ENCODE measurements around the gene PLEKHG4.

The PLEKHG4 gene

DNA sequence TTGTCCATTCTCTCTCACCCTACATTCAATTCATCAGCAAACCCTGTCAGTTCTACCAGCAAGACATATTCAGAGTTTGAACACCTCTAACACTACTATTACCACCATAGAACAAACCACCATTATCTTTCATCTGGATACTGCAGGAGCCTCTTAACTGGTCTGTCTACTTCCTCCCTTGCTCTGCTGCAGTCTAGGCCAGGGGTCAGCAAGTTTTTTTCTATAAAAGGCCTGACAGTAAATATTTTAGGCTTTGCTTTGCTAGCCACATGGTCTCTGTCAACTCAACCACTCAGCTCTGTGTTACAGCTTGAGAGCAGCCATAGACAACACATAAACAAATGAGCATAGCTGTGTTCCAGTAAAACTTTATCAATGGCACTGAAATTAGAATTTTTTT, 33.4 kb downstream of the PLEKHG4 start:
- peak overlapping the region in 1 of 2 experiments; percentile 75 for H3K4ac ChIP-seq (ENCODE audit: low read depth in 1 of 2, low read length in 2 of 2)
- no peak overlapping the region for H2AFZ ChIP-seq (ENCODE audit: low read depth, low read length)
- H3K9ac ChIP-seq (ENCODE audit: low read length), result peak overlapping the region; percentile 82
- H2BK12ac ChIP-seq (ENCODE audit: low read length in 2 of 2), result peak overlapping the region in 1 of 2 experiments; percentile 2
- no peak overlapping the region for H2BK15ac ChIP-seq (ENCODE audit: low read depth, poor library complexity, severe bottlenecking)
- no peaks in the 10 kb centered on the region for H3K79me1 ChIP-seq (replicated peaks; ENCODE audit: low read length, poor library complexity, severe bottlenecking)
- peaks cover 4% of the 10 kb centered on the region for H3K4me1 ChIP-seq (ENCODE audit: control insufficient read depth, insufficient read depth, low read depth, low read length)
- H3K4me3 ChIP-seq (ENCODE audit: insufficient read depth in 1 of 2, low read depth in 1 of 2, low read length in 2 of 2), result no peak overlapping the region
- H4K8ac ChIP-seq (ENCODE audit: low read length), result no peak overlapping the region
- H3K36me3 ChIP-seq (ENCODE audit: control insufficient read depth in 1 of 2, insufficient read depth in 2 of 2, low read depth in 1 of 2, low read length in 2 of 2), result no peaks in the 10 kb centered on the region
- no peak overlapping the region for H3K27ac ChIP-seq (ENCODE audit: low read length, poor library complexity, severe bottlenecking)
- H3K27me3 ChIP-seq (ENCODE audit: control insufficient read depth in 1 of 2, insufficient read depth in 1 of 2, low read length in 2 of 2), result no peaks in the 10 kb centered on the region
- H4K91ac ChIP-seq (ENCODE audit: low read length), result no peak overlapping the region
- no peak overlapping the region for H3K23ac ChIP-seq (ENCODE audit: low read length in 2 of 2)
- H3K9me3 ChIP-seq (ENCODE audit: control insufficient read depth, low read length), result no peaks in the 10 kb centered on the region
- H2BK120ac ChIP-seq (ENCODE audit: low read depth, low read length), result no peak overlapping the region
- no peak overlapping the region for H3K14ac ChIP-seq (ENCODE audit: low read length in 2 of 2)
- H3K18ac ChIP-seq (ENCODE audit: low read depth in 1 of 2, low read length in 2 of 2), result peak overlapping the region; percentile 52 to 75
- H2BK5ac ChIP-seq (ENCODE audit: low read depth, low read length, poor library complexity, severe bottlenecking), result no peak overlapping the region
- no peak overlapping the region for H2AK5ac ChIP-seq (ENCODE audit: low read length, severe bottlenecking)
- peak; percentile 91 for DNase-seq
- H3K4me2 ChIP-seq (ENCODE audit: low read length, poor library complexity, severe bottlenecking), result no peak overlapping the region

DNA sequence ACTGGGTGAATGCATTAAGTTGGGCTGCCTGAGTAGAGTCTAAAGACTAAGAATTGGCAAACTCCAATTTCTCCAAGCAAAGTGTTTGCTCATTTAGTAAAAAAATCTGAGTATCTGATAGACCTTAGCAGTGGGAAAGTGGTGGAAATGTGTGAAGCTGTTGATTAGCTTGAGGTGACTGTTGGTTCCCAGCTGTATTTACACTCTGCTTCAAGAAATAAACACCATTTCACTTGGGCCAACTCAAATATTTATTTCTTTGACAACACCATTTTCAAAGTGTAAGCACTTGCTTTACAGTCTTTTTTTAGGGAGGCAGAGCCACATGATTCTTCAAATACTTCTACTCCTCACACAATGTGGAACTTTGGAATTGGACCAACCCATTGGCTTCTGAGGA, 38.5 kb downstream of the PLEKHG4 start:
- H2AK5ac ChIP-seq (ENCODE audit: low read length, severe bottlenecking), result no peak overlapping the region
- H3K36me3 ChIP-seq (ENCODE audit: control insufficient read depth in 1 of 2, insufficient read depth in 2 of 2, low read depth in 1 of 2, low read length in 2 of 2), result no peaks in the 10 kb centered on the region
- no peak overlapping the region for H3K4me2 ChIP-seq (ENCODE audit: low read length, poor library complexity, severe bottlenecking)
- H4K8ac ChIP-seq (ENCODE audit: low read length), result no peak overlapping the region
- H4K91ac ChIP-seq (ENCODE audit: low read length), result no peak overlapping the region
- H3K4ac ChIP-seq (ENCODE audit: low read depth in 1 of 2, low read length in 2 of 2), result no peak overlapping the region
- H3K9ac ChIP-seq (ENCODE audit: low read length), result no peak overlapping the region
- H3K79me1 ChIP-seq (replicated peaks; ENCODE audit: low read length, poor library complexity, severe bottlenecking), result no peaks in the 10 kb centered on the region
- DNase-seq, result no peak
- H3K4me1 ChIP-seq (ENCODE audit: control insufficient read depth, insufficient read depth, low read depth, low read length), result peaks cover 6% of the 10 kb centered on the region
- no peak overlapping the region for H3K27ac ChIP-seq (ENCODE audit: low read length, poor library complexity, severe bottlenecking)
- H3K18ac ChIP-seq (ENCODE audit: low read depth in 1 of 2, low read length in 2 of 2), result no peak overlapping the region
- H2BK12ac ChIP-seq (ENCODE audit: low read length in 2 of 2), result no peak overlapping the region
- H2AFZ ChIP-seq (ENCODE audit: low read depth, low read length), result no peak overlapping the region
- no peak overlapping the region for H2BK15ac ChIP-seq (ENCODE audit: low read depth, poor library complexity, severe bottlenecking)
- H3K23ac ChIP-seq (ENCODE audit: low read length in 2 of 2), result no peak overlapping the region
- no peak overlapping the region for H2BK120ac ChIP-seq (ENCODE audit: low read depth, low read length)
- H3K4me3 ChIP-seq (ENCODE audit: insufficient read depth in 1 of 2, low read depth in 1 of 2, low read length in 2 of 2), result no peak overlapping the region
- no peaks in the 10 kb centered on the region for H3K9me3 ChIP-seq (ENCODE audit: control insufficient read depth, low read length)
- H2BK5ac ChIP-seq (ENCODE audit: low read depth, low read length, poor library complexity, severe bottlenecking), result no peak overlapping the region
- peaks cover 6 to 9% of the 10 kb centered on the region in 2 experiments for H3K27me3 ChIP-seq (ENCODE audit: control insufficient read depth in 1 of 2, insufficient read depth in 1 of 2, low read length in 2 of 2)
- no peak overlapping the region for H3K14ac ChIP-seq (ENCODE audit: low read length in 2 of 2)

DNA sequence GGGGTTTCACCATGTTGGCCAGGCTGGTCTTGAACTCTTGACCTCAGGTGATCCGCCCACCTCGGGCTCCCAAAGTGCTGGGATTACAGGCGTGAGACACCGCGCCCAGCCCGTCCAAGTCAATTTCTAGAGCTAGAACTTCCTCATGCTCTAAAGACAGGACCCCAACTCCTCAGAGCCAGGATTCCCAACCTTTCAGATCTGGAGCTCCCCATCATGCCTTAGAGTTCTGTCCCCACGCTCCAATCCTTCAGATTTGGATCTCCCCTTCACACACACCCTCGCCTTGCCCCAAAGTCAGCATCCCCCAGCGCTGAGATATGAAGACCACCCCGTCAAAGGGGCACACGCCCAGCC, 46.8 kb downstream of the PLEKHG4 start:
- Histone ChIP-seq H3K27ac (ENCODE audit: low read length, poor library complexity, severe bottlenecking) (no peak overlapping the region), H4K8ac (ENCODE audit: low read length) (peak overlapping the region; percentile 52), H2AFZ (ENCODE audit: low read depth, low read length) (peak overlapping the region; percentile 20), H4K91ac (ENCODE audit: low read length) (no peak overlapping the region), H3K14ac (ENCODE audit: low read length in 2 of 2) (peak overlapping the region in 1 of 2 experiments; percentile 62), H3K18ac (ENCODE audit: low read depth in 1 of 2, low read length in 2 of 2) (peak overlapping the region; percentile 37 to 70), H2AK5ac (ENCODE audit: low read length, severe bottlenecking) (no peak overlapping the region), H3K9me3 (ENCODE audit: control insufficient read depth, low read length) (no peaks in the 10 kb centered on the region), H3K4ac (ENCODE audit: low read depth in 1 of 2, low read length in 2 of 2) (peak overlapping the region in 1 of 2 experiments; percentile 2), H3K4me1 (ENCODE audit: control insufficient read depth, insufficient read depth, low read depth, low read length) (peaks cover 11% of the 10 kb centered on the region), H3K27me3 (ENCODE audit: control insufficient read depth in 1 of 2, insufficient read depth in 1 of 2, low read length in 2 of 2) (peaks cover 18 to 36% of the 10 kb centered on the region in 2 experiments), H2BK120ac (ENCODE audit: low read depth, low read length) (no peak overlapping the region), H2BK12ac (ENCODE audit: low read length in 2 of 2) (no peak overlapping the region), H3K79me1 (replicated peaks; ENCODE audit: low read length, poor library complexity, severe bottlenecking) (no peaks in the 10 kb centered on the region), H3K4me3 (ENCODE audit: insufficient read depth in 1 of 2, low read depth in 1 of 2, low read length in 2 of 2) (peak overlapping the region in 1 of 2 experiments; percentile 71), H3K4me2 (ENCODE audit: low read length, poor library complexity, severe bottlenecking) (peak overlapping the region; percentile 41), H3K23ac (ENCODE audit: low read length in 2 of 2) (peak overlapping the region in 1 of 2 experiments; percentile 9), H2BK5ac (ENCODE audit: low read depth, low read length, poor library complexity, severe bottlenecking) (no peak overlapping the region), H2BK15ac (ENCODE audit: low read depth, poor library complexity, severe bottlenecking) (no peak overlapping the region), H3K9ac (ENCODE audit: low read length) (peak overlapping the region; percentile 72), H3K36me3 (ENCODE audit: control insufficient read depth in 1 of 2, insufficient read depth in 2 of 2, low read depth in 1 of 2, low read length in 2 of 2) (no peaks in the 10 kb centered on the region)
- WGBS, result 57% methylated on average over 11 of the region's 11 CpGs
- no peak for DNase-seq

DNA sequence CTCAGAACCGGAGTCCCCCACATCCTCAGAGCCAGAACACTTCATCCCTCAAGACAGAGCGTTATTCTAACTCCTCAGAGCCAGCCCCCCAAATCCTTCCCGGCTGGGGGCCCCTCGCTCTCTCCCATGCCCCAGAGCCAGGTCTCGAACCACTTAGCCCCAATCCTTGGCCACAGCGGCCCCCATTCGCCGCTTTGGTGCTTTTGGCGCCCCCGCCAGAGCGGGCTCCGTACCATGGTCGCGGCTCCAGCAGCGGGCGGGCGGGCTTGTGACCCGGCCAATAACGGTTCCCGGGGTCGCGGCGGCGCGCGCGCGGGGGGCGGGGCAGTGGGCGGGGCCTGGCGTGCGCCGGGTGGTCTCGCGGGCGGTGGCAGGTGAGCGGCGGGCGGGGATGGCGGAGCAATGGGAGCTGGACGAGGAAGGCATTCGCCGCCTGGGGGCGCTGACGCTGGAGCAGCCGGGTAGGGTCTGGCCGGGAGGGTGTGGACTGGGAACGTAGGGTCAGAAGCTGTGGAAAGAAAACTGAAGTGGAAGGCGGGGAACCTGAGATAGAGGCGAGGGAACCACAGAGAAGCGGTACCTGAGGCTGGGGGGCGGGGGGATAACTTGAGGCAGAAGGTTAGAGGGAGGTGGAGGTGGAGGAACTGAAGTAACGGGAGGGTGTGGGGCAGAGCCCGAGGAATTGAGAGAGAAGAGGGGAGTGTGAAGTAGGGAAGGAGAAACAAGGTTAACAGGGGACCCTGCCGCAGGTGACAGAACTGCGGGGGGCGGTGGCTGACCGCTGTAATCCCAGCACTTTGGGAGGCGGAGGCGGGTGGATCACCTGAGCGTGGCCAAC, 47.4 kb downstream of the PLEKHG4 start, which contains the start of the genes KCTD19 and LRRC36:
Gene KCTD19, minus strand, starts transcription at position 270 of the 838 bp plus-strand sequence. Its CDS starts 34 bp downstream, at position 236.
Gene LRRC36, plus strand, starts transcription at position 344 of the 838 bp plus-strand sequence. Its CDS starts 48 bp downstream, at position 392.
- Histone ChIP-seq H2AK5ac (ENCODE audit: low read length, severe bottlenecking) (no peak within 1 kb of the TSS), H3K36me3 (ENCODE audit: control insufficient read depth in 1 of 2, insufficient read depth in 2 of 2, low read depth in 1 of 2, low read length in 2 of 2) (no peaks in the 10 kb centered on the region), H3K79me1 (replicated peaks; ENCODE audit: low read length, poor library complexity, severe bottlenecking) (no peaks in the 10 kb centered on the region), H2BK120ac (ENCODE audit: low read depth, low read length) (no peak within 1 kb of the TSS), H3K9me3 (ENCODE audit: control insufficient read depth, low read length) (no peaks in the 10 kb centered on the region), H4K91ac (ENCODE audit: low read length) (peak within 1 kb of the TSS; percentile 14), H3K4me1 (ENCODE audit: control insufficient read depth, insufficient read depth, low read depth, low read length) (peaks cover 11% of the 10 kb centered on the region), H3K14ac (ENCODE audit: low read length in 2 of 2) (peak within 1 kb of the TSS in 1 of 2 experiments; percentile 62), H3K27ac (ENCODE audit: low read length, poor library complexity, severe bottlenecking) (no peak within 1 kb of the TSS), H2AFZ (ENCODE audit: low read depth, low read length) (peak within 1 kb of the TSS; percentile 20), H3K4me2 (ENCODE audit: low read length, poor library complexity, severe bottlenecking) (peak within 1 kb of the TSS; percentile 41), H3K4me3 (ENCODE audit: insufficient read depth in 1 of 2, low read depth in 1 of 2, low read length in 2 of 2) (peak within 1 kb of the TSS; percentile 47 to 71), H3K9ac (ENCODE audit: low read length) (peak within 1 kb of the TSS; percentile 72), H3K4ac (ENCODE audit: low read depth in 1 of 2, low read length in 2 of 2) (peak within 1 kb of the TSS; percentile 2 to 26), H2BK15ac (ENCODE audit: low read depth, poor library complexity, severe bottlenecking) (peak within 1 kb of the TSS; percentile 89), H3K27me3 (ENCODE audit: control insufficient read depth in 1 of 2, insufficient read depth in 1 of 2, low read length in 2 of 2) (peaks cover 18 to 34% of the 10 kb centered on the region in 2 experiments), H4K8ac (ENCODE audit: low read length) (peak within 1 kb of the TSS; percentile 52), H3K18ac (ENCODE audit: low read depth in 1 of 2, low read length in 2 of 2) (peak within 1 kb of the TSS; percentile 37 to 70), H2BK12ac (ENCODE audit: low read length in 2 of 2) (peak within 1 kb of the TSS in 1 of 2 experiments; percentile 24), H3K23ac (ENCODE audit: low read length in 2 of 2) (peak within 1 kb of the TSS in 1 of 2 experiments; percentile 9), H2BK5ac (ENCODE audit: low read depth, low read length, poor library complexity, severe bottlenecking) (no peak within 1 kb of the TSS)
- DNase-seq, result peak; percentile 39
- 7% methylated on average over 60 of the region's 61 CpGs for WGBS

Data from mesenchymal stem cell (in vitro differentiated cells and primary cell).